HG03442 (cell line): Measurements from ENCODE around the gene SAP30BP.

Source experiments
- ATAC-seq: cut with Tn5 transposase; IDR thresholded peaks from one replicate; pipeline ENCODE4 v1.9.1; 2021; ENCODE audit warnings: mild to moderate bottlenecking, moderate library complexity; ENCODE audit not compliant: unreplicated experiment

The SAP30BP gene

GRCh38 chr17:75707079-75707571 lies 40.0 kb downstream of the SAP30BP start:
- no peak for ATAC-seq

DNA sequence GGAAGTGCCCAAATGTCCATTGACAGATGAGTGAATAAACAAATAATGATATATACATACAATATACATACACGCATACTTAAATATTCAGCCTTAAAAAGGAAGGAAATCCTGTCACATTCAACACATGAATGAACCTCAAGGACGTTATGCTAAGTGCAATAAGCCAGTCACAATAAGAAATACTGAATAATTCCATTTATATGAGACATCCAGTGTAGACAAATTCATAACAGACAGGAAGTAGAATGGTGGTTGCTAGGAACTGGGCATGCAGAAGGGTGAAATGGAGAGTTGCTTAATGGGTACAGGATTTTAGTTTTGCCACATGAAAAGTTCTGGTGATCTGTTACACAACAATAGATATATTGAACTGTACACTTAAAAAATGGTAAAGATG lies 45.3 kb downstream of the SAP30BP start:
- ATAC-seq = no peak

DNA sequence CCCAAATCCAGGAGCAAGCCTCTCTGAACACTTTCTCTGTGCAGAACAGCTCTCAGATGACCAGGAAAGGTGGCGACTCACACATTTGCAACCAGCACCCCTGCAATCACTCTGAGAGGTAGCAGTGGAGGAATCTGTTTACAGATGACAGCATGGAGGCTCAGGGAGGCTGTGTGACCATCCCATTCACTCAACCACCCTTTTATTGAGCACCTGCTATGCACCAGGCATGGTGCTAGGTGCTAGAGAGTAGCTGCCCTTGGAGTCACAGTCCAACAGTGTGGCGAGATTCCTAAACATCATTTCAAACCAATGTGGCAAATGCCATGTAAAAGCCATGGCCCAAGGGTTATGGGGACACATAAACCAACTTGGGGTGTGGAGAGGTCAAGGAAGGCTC lies 52.6 kb downstream of the SAP30BP start:
- ATAC-seq = no peak

DNA sequence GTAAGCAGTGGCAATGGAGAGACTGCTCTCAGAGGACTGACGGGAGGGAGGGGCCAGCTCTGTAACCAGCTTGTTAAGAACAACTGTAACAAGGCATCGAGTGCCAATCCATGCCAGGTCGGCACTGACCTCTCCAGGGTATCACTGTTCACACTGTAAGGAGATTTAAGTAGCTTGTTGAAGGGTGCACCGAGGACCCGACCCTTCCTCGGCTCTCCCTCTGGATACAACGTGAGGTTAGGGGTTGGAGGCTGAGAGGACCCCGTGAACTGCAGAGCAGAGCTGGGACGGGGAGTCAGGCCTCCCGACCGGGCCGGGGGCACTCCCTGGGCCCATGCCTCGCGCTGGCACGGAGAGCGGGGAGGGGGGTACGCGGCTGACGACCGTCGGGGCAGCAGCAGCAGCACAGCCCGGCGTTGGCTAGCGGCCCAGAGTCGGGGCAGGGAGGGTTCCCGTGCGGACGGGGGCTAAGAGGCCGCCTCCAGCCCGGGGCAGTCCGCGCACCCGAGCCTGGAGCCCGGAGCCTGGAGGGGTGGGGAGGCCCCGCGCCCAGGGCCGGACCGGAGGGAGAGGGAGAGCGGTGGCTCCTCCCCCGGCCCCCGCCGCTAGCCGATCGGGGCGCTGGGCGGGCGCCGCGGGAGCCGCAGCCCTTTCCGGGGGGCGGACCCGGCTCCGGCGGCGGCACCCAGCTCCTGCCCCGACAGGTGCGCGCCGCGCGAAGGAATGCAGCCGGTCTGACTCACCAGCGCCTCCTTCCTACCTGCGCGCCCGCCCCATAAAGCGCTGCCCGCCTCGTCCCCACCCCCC lies 53.7 kb downstream of the SAP30BP start, which contains the start of gene ITGB4:
ITGB4 (plus strand) TSS at position 804 of the 807 bp plus-strand sequence. CDS start 3,245 bp downstream, outside the sequence.
- no peak for ATAC-seq

GRCh38 chr17:75721463-75722011 lies 54.4 kb downstream of the SAP30BP start:
- ATAC-seq = no peak

DNA sequence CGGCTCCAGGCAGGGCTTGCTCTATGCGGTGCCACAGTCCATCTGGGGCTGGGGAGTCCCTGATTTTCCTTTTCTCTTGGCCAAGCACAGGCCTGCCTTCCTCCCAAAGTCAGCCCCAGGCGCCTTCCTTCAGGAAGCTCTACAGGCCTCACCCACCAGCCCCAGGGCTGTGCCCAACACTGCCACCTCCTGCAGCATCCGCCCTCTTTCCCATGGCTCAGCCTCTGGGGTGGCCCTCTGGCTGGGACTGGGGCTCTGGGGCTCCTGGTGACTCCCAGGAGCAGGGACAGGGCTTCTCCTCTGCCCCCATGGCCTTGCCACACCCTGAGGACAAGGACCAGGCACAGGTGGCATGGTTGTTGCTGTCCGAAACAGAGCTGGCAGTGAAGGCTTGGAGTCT lies 54.9 kb downstream of the SAP30BP start:
- no peak for ATAC-seq

GRCh38 chr17:75722542-75723095 lies 55.5 kb downstream of the SAP30BP start:
- ATAC-seq = no peak

DNA sequence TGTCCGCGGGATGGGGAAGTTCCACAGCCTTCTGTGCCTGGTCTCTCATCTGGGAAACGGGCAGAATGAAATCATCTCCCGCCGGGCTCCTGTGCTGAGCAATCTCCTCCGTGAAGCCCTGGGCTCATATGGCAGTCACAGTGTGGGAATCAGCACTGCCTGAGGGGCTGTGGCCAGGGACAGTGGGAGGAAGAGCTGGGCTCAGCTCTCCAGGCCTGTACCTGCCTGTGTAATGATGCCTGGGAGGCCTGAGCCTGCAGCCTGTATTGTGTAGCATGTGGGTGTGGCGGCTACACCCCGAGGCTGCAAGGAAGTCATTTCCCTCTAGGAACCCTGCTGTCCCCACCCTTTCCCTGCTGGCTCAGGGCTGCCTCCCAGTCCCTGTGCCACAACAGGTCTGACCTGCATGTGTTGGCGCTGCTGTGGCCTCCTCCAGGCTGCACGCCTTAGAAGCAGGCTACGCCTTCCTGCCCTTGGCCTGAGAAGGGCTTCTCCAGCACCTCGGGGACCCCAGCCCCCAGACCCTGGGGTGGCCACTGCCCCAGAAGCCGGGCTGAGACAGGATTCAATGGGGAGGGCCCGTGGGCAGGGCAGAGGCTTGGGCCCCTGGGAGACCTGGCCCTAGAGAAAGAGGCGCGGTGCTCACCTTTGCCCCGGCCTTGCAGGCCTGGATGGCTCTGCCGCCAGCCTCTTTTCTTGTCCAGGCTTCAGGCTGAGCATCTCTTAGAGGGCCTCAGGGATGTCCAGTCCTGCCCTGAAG lies 56.2 kb downstream of the SAP30BP start:
- no peak for ATAC-seq

DNA sequence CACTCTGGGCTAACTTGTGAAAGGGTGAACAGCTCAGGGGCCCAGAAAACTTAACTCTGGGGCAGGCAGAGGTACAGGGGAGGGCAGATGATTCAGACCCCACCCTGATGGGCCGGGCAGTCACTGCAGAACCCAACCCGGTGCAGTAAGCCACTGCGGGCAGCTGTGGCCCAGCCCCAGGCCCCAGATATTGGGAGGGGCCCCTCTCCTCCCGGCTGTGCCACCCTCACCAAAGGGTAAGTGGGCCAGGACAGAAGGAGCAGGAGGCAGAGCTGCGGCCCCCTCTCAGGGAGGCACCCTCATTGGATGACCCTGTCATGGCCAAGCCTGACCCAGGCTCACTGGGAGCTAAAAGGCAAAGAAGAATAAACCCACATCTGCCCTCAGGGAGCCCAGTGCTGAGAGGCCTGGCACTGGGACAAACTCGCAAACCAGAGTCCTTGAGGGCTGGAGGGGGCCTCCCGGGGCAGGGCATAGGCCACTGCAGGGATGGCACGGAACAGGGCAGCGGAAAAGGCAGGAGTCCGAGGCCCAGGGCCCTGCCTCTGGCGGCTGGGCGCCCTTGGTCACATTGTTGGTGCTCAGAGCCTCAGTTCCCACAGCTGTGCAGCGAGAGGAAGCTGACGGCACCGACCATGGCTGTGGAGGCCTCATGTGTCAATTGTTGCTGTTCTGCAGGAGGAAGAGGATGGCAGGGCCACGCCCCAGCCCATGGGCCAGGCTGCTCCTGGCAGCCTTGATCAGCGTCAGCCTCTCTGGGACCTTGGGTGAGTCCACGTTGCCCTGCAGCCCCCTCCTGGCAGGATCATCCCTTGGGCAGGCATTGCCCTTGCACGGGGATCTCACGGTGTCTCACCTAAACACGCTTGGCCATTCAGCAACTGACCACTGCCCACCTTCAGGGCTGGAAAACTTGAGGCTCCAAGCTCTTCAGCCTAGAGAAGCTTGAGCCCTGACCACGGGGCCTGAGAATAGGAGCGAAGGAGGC lies 57.2 kb downstream of the SAP30BP start:
- no peak for ATAC-seq

- no peak for ATAC-seq
Observed at GRCh38 chr17:75725504-75725903, 58.4 kb downstream of the SAP30BP start.

DNA sequence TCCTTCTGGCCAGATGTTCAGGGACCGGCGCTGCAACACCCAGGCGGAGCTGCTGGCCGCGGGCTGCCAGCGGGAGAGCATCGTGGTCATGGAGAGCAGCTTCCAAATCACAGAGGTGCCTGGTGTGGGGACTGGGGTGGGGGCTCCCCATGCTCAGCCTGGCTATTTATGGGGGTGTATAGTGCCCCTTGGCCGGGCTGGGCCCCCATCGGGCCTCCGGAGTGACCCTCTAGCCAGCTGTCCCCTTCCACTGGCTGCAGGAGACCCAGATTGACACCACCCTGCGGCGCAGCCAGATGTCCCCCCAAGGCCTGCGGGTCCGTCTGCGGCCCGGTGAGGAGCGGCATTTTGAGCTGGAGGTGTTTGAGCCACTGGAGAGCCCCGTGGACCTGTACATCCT lies 60.3 kb downstream of the SAP30BP start:
- ATAC-seq = no peak

DNA sequence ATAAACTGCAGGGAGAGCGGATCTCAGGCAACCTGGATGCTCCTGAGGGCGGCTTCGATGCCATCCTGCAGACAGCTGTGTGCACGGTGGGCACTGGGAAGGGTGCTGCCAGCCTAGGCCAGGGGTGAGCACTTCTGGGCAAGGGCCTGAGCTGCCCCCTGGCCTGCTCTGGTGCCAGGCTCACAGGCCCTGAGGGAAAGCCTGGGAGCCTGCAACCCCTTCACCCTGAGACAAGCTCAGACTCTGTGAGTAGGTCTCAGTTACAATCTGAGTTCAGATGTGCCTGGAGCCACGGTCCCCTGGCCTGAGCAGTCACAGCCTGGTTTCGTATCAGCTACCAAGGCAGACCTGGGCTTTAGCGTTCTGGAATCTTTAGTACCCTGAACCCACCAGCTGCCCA lies 62.2 kb downstream of the SAP30BP start:
- no peak for ATAC-seq

- ATAC-seq = no peak
Observed at GRCh38 chr17:75730065-75730464, 62.9 kb downstream of the SAP30BP start.

DNA sequence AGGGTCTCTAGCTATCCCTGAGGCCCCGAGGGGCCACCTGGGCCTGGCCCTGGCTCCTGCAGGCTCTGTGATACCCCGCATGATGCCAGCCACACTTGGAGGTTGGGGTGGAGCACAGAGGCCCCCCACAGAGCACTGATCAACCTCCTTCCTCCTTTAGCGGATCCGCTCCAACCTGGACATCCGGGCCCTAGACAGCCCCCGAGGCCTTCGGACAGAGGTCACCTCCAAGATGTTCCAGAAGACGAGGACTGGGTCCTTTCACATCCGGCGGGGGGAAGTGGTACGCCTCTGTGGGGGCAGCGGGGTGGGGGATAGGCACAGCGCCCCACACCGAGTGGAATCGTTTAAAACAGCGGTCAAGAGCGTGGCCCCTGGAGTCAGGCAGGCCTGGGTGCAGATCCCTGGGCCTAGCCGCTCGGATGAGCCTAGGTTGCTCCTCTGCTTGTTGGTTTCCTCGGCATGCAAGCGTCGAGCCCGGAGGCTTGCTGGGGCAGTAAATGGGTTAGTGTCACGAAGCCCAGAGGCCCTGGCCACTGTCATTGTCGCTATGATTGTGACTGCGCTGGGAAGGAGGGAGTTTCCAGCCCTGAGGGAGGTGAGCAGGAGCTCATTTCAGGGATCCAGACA lies 64.1 kb downstream of the SAP30BP start:
- no peak for ATAC-seq

DNA sequence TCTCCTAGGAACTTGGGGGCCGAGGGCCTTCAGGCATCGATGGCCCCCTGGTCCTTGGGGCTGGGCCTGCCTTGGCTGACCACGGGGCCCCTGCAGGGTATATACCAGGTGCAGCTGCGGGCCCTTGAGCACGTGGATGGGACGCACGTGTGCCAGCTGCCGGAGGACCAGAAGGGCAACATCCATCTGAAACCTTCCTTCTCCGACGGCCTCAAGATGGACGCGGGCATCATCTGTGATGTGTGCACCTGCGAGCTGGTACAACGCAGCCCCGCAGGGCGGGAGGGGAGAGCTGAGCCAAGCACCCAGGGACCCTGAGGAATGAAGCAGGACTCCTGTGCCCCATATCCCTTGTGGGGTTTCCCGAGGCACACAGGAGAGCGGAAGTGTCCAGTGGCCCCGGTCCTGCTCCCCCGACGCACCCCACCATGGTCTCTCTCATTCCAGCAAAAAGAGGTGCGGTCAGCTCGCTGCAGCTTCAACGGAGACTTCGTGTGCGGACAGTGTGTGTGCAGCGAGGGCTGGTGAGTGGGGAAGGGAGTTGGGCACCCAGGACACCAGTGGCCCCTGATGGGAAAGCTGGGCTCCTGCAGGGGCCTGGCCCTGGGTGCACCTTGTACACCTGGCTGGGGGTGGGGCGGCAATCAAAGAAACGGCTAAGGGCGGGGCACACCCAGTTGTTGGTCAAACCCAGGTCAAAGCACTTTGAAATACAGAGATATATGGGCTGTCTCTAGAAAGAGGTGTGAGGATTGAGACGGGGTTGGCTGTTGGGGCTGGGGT lies 64.8 kb downstream of the SAP30BP start:
- no peak for ATAC-seq

DNA sequence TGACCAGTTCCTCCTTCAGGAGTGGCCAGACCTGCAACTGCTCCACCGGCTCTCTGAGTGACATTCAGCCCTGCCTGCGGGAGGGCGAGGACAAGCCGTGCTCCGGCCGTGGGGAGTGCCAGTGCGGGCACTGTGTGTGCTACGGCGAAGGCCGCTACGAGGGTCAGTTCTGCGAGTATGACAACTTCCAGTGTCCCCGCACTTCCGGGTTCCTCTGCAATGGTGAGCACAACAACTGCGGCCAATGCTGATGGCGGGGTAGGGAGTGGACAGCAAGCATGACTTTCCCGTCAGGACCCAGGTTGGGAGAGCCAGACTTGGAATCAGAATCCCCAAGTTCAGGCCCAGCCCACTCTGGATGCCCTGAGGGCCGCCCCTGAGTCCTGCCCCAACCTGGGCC lies 66.3 kb downstream of the SAP30BP start:
- ATAC-seq = no peak

DNA sequence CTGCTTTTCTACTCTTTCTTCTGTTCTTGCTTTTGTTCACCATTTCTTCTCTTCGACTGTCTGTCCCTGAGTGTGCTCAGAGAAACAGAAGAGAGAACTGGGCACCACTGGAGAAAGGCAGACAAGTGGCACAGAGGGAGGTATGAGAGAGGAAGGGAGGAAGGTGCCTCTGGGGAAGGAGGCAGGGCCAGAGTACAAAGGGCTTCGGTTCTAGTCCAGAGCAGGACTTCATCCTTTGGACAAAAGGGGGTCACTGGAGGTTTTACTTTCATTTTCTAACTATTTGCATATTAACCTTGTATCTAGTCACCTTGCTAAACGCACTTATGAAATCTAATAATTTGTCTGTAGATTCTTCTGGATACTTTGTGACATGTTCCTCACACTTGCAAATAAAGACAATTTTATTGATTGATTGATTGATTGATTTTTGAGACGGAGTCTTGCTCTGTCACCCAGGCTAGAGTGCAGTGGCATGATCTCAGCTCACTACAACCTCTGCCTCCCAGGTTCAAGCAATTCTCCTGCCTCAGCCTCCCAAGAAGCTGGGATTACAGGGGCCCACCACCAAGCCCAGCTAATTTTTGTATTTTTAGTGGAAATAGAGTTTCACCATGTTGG lies 67.6 kb downstream of the SAP30BP start:
- no peak for ATAC-seq

- ATAC-seq = no peak
Observed at GRCh38 chr17:75736173-75736835, 69.2 kb downstream of the SAP30BP start.
